Caco-2 (cell line): ENCODE measurements around the gene ITM2C. TPM values are rescaled to one million over a fixed set of nuclear protein-coding genes. Genes with fewer than 3 reads are reported as not detected.

Experiments
- BruUV-seq: library from RNA; stranded (reverse); fragments of 400-500 nt; replicated peaks from 2 replicates; lab custom pipeline; 2021; lab: Mats Ljungman, UMichigan
- CTCF ChIA-PET: fragments of 300-600 bp; sonication (Branson Sonifier 250); formaldehyde crosslinking; loops from one replicate; lab custom pipeline; 2022; ENCODE audit warnings: antibody characterized with exemption; lab: Charles Lee
- POLR2A ChIA-PET: fragments of 300-600 bp; sonication (Branson Sonifier 250); formaldehyde crosslinking; loops from one replicate; lab custom pipeline; 2022; ENCODE audit warnings: antibody characterized with exemption; lab: Charles Lee
- DNase-seq, 2 experiments: peaks; one replicate each; pipeline versions ENCODE4 v3.0.0 to v3.0.0-alpha.2; 2020 to 2022
- H3K27me3 ChIP-seq: replicated peaks from 2 replicates; pipeline ENCODE4 v1.6.0; 2011; ENCODE audit warnings: low read length; ENCODE audit not compliant: control insufficient read depth, insufficient read depth
- H3K36me3 ChIP-seq: 2 replicates; pipeline ENCODE4 v1.5.1; 2011; ENCODE audit warnings: low read length; ENCODE audit not compliant: control insufficient read depth, insufficient read depth
- H3K4me1 ChIP-seq: fragments of 250-450 bp; sonication (Bioruptor Pico); 2 replicates; pipeline ENCODE4 v1.5.1; 2020; ENCODE audit warnings: mild to moderate bottlenecking
- H3K4me3 ChIP-seq: 2 replicates; pipeline ENCODE4 v1.5.1; 2011; ENCODE audit warnings: low read depth, mild to moderate bottlenecking, control low read depth, low read length
- H3K9me3 ChIP-seq: fragments of 250-450 bp; sonication (Bioruptor Pico); 2 replicates; pipeline ENCODE4 v1.5.1; 2020; ENCODE audit warnings: mild to moderate bottlenecking, moderate library complexity
- H3K27ac Mint-ChIP-seq: one replicate; pipeline ENCODE4 v1.8.0; 2022; ENCODE audit warnings: mixed read lengths; ENCODE audit not compliant: unreplicated experiment
- H3K27me3 Mint-ChIP-seq: one replicate; pipeline ENCODE4 v1.8.0; 2022; ENCODE audit warnings: mixed read lengths; ENCODE audit not compliant: insufficient read depth, unreplicated experiment
- H3K36me3 Mint-ChIP-seq: one replicate; pipeline ENCODE4 v1.8.0; 2022; ENCODE audit warnings: mild to moderate bottlenecking, mixed read lengths; ENCODE audit not compliant: insufficient read depth, unreplicated experiment
- H3K4me1 Mint-ChIP-seq: one replicate; pipeline ENCODE4 v1.8.0; 2022; ENCODE audit warnings: low read depth, mixed read lengths; ENCODE audit not compliant: unreplicated experiment
- H3K4me3 Mint-ChIP-seq: one replicate; pipeline ENCODE4 v1.8.0; 2022; ENCODE audit warnings: mild to moderate bottlenecking, moderate library complexity, mixed read lengths; ENCODE audit not compliant: unreplicated experiment
- H3K9me3 Mint-ChIP-seq: one replicate; pipeline ENCODE4 v1.8.0; 2022; ENCODE audit warnings: mixed read lengths; ENCODE audit not compliant: unreplicated experiment
- intact Hi-C: fragments of 100-400 bp; cut with micrococcal nuclease; formaldehyde crosslinking; loops from one replicate; pipeline ENCODE4 v1.10.0; 2022; ENCODE audit not compliant: unreplicated experiment
- total RNA-seq: library from RNA; stranded (reverse); gene quantifications from 2 replicates; pipeline ENCODE4 v1.2.3, GENCODE V29; 2022
- TF ChIP-seq, protein P1 (sequence below), 2 experiments: fragments of 200-600 bp in 1 of 2; IDR thresholded peaks; 1 replicate in 1 of 2; 2 replicates in 1 of 2; pipeline versions ENCODE4 v1.5.1 to v1.8.0; 2011 to 2022; ENCODE audit warnings: antibody characterized with exemption in 1 of 2, control low read depth in 1 of 2, inconsistent platforms in 1 of 2, low read depth in 1 of 2, low read length in 1 of 2, mild to moderate bottlenecking in 1 of 2, moderate library complexity in 1 of 2; ENCODE audit not compliant: insufficient read depth in 1 of 2, severe bottlenecking in 1 of 2, unreplicated experiment in 1 of 2

Gene ITM2C
- total RNA-seq, 1 experiment from 2014 or later = 136 TPM

- Histone ChIP-seq H3K9me3 (no peaks in the 10 kb centered on the region), H3K4me1 (peaks cover 15% of the 10 kb centered on the region), H3K27me3 (no peaks in the 10 kb centered on the region), H3K4me3 (no peak overlapping the region), H3K36me3 (no peaks in the 10 kb centered on the region)
- CTCF ChIA-PET = no interaction called here
- no peaks in the 10 kb centered on the region for H3K9me3 Mint-ChIP-seq
- no peaks in the 10 kb centered on the region for H3K27me3 Mint-ChIP-seq
- TF ChIP-seq, protein P1, sequence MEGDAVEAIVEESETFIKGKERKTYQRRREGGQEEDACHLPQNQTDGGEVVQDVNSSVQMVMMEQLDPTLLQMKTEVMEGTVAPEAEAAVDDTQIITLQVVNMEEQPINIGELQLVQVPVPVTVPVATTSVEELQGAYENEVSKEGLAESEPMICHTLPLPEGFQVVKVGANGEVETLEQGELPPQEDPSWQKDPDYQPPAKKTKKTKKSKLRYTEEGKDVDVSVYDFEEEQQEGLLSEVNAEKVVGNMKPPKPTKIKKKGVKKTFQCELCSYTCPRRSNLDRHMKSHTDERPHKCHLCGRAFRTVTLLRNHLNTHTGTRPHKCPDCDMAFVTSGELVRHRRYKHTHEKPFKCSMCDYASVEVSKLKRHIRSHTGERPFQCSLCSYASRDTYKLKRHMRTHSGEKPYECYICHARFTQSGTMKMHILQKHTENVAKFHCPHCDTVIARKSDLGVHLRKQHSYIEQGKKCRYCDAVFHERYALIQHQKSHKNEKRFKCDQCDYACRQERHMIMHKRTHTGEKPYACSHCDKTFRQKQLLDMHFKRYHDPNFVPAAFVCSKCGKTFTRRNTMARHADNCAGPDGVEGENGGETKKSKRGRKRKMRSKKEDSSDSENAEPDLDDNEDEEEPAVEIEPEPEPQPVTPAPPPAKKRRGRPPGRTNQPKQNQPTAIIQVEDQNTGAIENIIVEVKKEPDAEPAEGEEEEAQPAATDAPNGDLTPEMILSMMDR (IDR thresholded peaks at IDR 0.05; ENCODE audit: insufficient read depth in 1 of 2, low read depth in 1 of 2, low read length in 1 of 2, severe bottlenecking in 1 of 2, unreplicated experiment in 1 of 2) = no peak
- peaks cover 9% of the 10 kb centered on the region for H3K4me1 Mint-ChIP-seq
- H3K4me3 Mint-ChIP-seq = no peak overlapping the region
- no peak overlapping the region for H3K27ac Mint-ChIP-seq
- POLR2A ChIA-PET = no interaction called here
- intact Hi-C loops = no loop called here
- no peak for DNase-seq
- BruUV-seq = no TSS peak
- no peaks in the 10 kb centered on the region for H3K36me3 Mint-ChIP-seq
These were observed 34.5 kb downstream of the ITM2C start for GRCh38 chr2:230899287-230899686.

GRCh38 chr2:230899786-230900185 is 35.0 kb downstream of the ITM2C start:
- no peak overlapping the region for H3K27ac Mint-ChIP-seq
- POLR2A ChIA-PET = no interaction called here
- no peaks in the 10 kb centered on the region for H3K36me3 Mint-ChIP-seq
- H3K4me3 Mint-ChIP-seq = no peak overlapping the region
- peaks cover 9% of the 10 kb centered on the region for H3K4me1 Mint-ChIP-seq
- H3K36me3 ChIP-seq = no peaks in the 10 kb centered on the region
- no peak for DNase-seq
- H3K9me3 Mint-ChIP-seq = no peaks in the 10 kb centered on the region
- no peaks in the 10 kb centered on the region for H3K27me3 Mint-ChIP-seq
- TF ChIP-seq, protein P1 (IDR thresholded peaks at IDR 0.05; ENCODE audit: insufficient read depth in 1 of 2, low read depth in 1 of 2, low read length in 1 of 2, severe bottlenecking in 1 of 2, unreplicated experiment in 1 of 2) = no peak
- no peaks in the 10 kb centered on the region for H3K9me3 ChIP-seq
- BruUV-seq = no TSS peak
- intact Hi-C loops = no loop called here
- no peak overlapping the region for H3K4me3 ChIP-seq
- H3K4me1 ChIP-seq = peaks cover 15% of the 10 kb centered on the region
- H3K27me3 ChIP-seq = no peaks in the 10 kb centered on the region
- CTCF ChIA-PET = interaction anchor here (1.0 to 1.5 kb wide), 2 partner anchors 75 to 150 kb away, joined by 3 read pairs; no protein-coding TSS in a partner anchor

GRCh38 chr2:230900336-230900995 is 35.7 kb downstream of the ITM2C start:
- TF ChIP-seq, protein P1 (IDR thresholded peaks at IDR 0.05; ENCODE audit: insufficient read depth in 1 of 2, low read depth in 1 of 2, low read length in 1 of 2, severe bottlenecking in 1 of 2, unreplicated experiment in 1 of 2) = no peak
- ChIA-PET POLR2A (no interaction called here), CTCF (interaction anchor here (1.0 to 1.5 kb wide), 2 partner anchors 76 to 150 kb away, joined by 3 read pairs; no protein-coding TSS in a partner anchor)
- BruUV-seq = no TSS peak
- H3K36me3 Mint-ChIP-seq = no peaks in the 10 kb centered on the region
- intact Hi-C loops = no loop called here
- peaks cover 9% of the 10 kb centered on the region for H3K4me1 Mint-ChIP-seq
- Histone ChIP-seq H3K4me3 (no peak overlapping the region), H3K9me3 (no peaks in the 10 kb centered on the region), H3K36me3 (no peaks in the 10 kb centered on the region), H3K4me1 (peaks cover 11% of the 10 kb centered on the region), H3K27me3 (no peaks in the 10 kb centered on the region)
- no peaks in the 10 kb centered on the region for H3K27me3 Mint-ChIP-seq
- no peak overlapping the region for H3K27ac Mint-ChIP-seq
- no peak overlapping the region for H3K4me3 Mint-ChIP-seq
- no peak for DNase-seq
- H3K9me3 Mint-ChIP-seq = no peaks in the 10 kb centered on the region
